NCI-H128 (cell line): Measurements from ENCODE around the gene CD93.

ENCODE experiments used
- DNase-seq: peaks from one replicate; lab custom pipeline; 2025; ENCODE audit not compliant: unreplicated experiment; lab: John Stamatoyannopoulos, UW

The CD93 gene

GRCh38 chr20:23037017-23037481 is 49.1 kb downstream of the CD93 start:
- DNase-seq, result no peak

GRCh38 chr20:23036371-23036770 is 49.8 kb downstream of the CD93 start:
- DNase-seq, result no peak

- DNase-seq, result no peak
Measured at GRCh38 chr20:23035731-23036130, 50.4 kb downstream of the CD93 start.

- no peak for DNase-seq
Measured at GRCh38 chr20:23034721-23035671, 51.1 kb downstream of the CD93 start, which contains the start of gene SSTR4. TSS of gene SSTR4 (plus strand) at chr20:23035312. CDS start at chr20:23035484, 172 bp downstream.

GRCh38 chr20:23033918-23034317 is 52.2 kb downstream of the CD93 start:
- DNase-seq, result no peak

- no peak for DNase-seq
Measured at GRCh38 chr20:23032750-23033078, 53.4 kb downstream of the CD93 start.

- no peak for DNase-seq
Measured at GRCh38 chr20:23032056-23032749, 53.9 kb downstream of the CD93 start.

GRCh38 chr20:23031346-23031745 is 54.8 kb downstream of the CD93 start:
- no peak for DNase-seq
